ENCODE results near the gene NECTIN2.

DNA sequence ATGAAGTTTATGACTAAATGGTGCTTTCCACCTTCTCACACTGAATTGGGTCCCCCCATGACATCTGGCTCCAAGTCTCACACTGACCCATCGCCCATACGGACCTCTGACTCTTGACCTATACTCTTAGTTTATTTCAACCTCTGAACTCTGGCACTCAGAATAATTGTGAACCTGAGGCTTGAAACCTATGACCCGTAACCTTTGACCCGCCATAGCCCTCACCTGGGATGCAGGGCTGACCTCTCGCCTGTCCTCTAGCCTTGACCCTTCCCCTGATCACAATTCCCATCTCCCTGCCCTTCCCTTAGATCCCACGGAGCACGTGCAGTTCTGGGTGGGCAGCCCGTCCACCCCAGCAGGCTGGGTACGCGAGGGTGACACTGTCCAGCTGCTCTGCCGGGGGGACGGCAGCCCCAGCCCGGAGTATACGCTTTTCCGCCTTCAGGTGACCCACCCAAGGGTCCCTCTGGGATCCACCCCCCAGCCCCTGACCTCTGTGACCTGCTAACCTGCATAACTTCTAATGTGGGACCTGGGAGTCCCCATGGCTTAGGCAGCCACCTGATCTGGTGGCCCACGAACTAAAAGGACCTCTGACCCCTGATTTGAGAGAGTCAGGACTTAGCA is 32.1 kb upstream of the NECTIN2 start:
- TF ChIP-seq, protein P1, sequence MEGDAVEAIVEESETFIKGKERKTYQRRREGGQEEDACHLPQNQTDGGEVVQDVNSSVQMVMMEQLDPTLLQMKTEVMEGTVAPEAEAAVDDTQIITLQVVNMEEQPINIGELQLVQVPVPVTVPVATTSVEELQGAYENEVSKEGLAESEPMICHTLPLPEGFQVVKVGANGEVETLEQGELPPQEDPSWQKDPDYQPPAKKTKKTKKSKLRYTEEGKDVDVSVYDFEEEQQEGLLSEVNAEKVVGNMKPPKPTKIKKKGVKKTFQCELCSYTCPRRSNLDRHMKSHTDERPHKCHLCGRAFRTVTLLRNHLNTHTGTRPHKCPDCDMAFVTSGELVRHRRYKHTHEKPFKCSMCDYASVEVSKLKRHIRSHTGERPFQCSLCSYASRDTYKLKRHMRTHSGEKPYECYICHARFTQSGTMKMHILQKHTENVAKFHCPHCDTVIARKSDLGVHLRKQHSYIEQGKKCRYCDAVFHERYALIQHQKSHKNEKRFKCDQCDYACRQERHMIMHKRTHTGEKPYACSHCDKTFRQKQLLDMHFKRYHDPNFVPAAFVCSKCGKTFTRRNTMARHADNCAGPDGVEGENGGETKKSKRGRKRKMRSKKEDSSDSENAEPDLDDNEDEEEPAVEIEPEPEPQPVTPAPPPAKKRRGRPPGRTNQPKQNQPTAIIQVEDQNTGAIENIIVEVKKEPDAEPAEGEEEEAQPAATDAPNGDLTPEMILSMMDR (IDR thresholded peaks at IDR 0.05): no peak
- TF ChIP-seq POLR2A (IDR thresholded peaks at IDR 0.05) (no peak), POLR2AphosphoS5 (IDR thresholded peaks at IDR 0.05) (no peak), EP300 (IDR thresholded peaks at IDR 0.05) (no peak)
